WTC11 (cell line): Measurements from ENCODE around the gene ZNRF2.

Source experiments
- CREB1 ChIP-seq: sonication (generic); formaldehyde crosslinking; IDR thresholded peaks from 2 replicates; pipeline ENCODE4 v1.8.0; 2023; ENCODE audit warnings: mild to moderate bottlenecking, missing genetic modification reagents
- GABPB1 ChIP-seq: sonication (generic); formaldehyde crosslinking; IDR thresholded peaks from 2 replicates; pipeline ENCODE4 v1.8.1; 2023; ENCODE audit warnings: mild to moderate bottlenecking, missing genetic modification reagents
- JUN ChIP-seq: sonication (generic); formaldehyde crosslinking; IDR thresholded peaks from 2 replicates; pipeline ENCODE4 v1.8.0; 2023; ENCODE audit warnings: mild to moderate bottlenecking, missing genetic modification reagents
- NR3C1 ChIP-seq: sonication (generic); formaldehyde crosslinking; conservative IDR thresholded peaks from 2 replicates; pipeline ENCODE4 v1.8.1; 2023; ENCODE audit warnings: low read depth, mild to moderate bottlenecking, missing genetic modification reagents
- OVOL2 ChIP-seq: fragments of 250-450 bp; sonication (Bioruptor Pico); IDR thresholded peaks from 2 replicates; pipeline ENCODE4 v1.9.0; 2021; ENCODE audit warnings: mild to moderate bottlenecking, borderline replicate concordance
- SMAD4 ChIP-seq: sonication (generic); formaldehyde crosslinking; IDR thresholded peaks from 2 replicates; pipeline ENCODE4 v1.8.0; 2022; ENCODE audit warnings: mild to moderate bottlenecking, missing genetic modification reagents
- SP1 ChIP-seq: sonication (generic); formaldehyde crosslinking; conservative IDR thresholded peaks from 2 replicates; pipeline ENCODE4 v1.8.1; 2022; ENCODE audit warnings: missing genetic modification reagents
- TF ChIP-seq, protein P1 (sequence below): fragments of 200-600 bp; IDR thresholded peaks from 2 replicates; pipeline ENCODE4 v1.8.0; 2022; ENCODE audit warnings: antibody characterized with exemption
- TF ChIP-seq, protein P2 (sequence below): sonication (generic); formaldehyde crosslinking; IDR thresholded peaks from 2 replicates; pipeline ENCODE4 v1.8.1; 2022; ENCODE audit warnings: mild to moderate bottlenecking, moderate library complexity, missing genetic modification reagents
- TF ChIP-seq, protein P3 (sequence below): sonication (generic); formaldehyde crosslinking; IDR thresholded peaks from 2 replicates; pipeline ENCODE4 v1.8.0; 2022; ENCODE audit warnings: mild to moderate bottlenecking, missing genetic modification reagents

DNA sequence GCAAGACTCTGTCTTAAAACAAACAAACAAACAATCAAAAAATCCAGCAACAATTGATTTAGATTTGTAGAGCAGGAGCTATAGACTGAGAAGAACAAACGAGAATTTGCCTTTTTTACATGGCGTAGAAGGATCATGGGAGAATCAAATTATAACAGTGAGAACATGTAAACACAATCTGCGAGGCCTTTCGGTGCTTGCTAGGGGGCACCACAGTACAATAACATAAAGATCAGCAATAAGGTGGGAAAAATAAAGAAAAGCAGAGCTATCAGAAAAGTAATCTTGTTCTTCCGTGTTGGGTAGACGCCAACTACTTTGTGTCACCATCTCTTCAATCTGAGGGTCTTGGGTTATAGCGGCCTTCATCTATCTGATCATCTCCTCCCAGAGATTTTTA lies 112.0 kb downstream of the ZNRF2 start:
- TF ChIP-seq, protein P1, sequence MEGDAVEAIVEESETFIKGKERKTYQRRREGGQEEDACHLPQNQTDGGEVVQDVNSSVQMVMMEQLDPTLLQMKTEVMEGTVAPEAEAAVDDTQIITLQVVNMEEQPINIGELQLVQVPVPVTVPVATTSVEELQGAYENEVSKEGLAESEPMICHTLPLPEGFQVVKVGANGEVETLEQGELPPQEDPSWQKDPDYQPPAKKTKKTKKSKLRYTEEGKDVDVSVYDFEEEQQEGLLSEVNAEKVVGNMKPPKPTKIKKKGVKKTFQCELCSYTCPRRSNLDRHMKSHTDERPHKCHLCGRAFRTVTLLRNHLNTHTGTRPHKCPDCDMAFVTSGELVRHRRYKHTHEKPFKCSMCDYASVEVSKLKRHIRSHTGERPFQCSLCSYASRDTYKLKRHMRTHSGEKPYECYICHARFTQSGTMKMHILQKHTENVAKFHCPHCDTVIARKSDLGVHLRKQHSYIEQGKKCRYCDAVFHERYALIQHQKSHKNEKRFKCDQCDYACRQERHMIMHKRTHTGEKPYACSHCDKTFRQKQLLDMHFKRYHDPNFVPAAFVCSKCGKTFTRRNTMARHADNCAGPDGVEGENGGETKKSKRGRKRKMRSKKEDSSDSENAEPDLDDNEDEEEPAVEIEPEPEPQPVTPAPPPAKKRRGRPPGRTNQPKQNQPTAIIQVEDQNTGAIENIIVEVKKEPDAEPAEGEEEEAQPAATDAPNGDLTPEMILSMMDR, result no peak
- TF ChIP-seq JUN (CRISPR knock-in tag) (no peak), OVOL2 (CRISPR knock-in tag) (no peak), GABPB1 (CRISPR knock-in tag) (no peak), SMAD4 (no peak), CREB1 (CRISPR knock-in tag) (no peak), NR3C1 (CRISPR knock-in tag) (no peak), SP1 (CRISPR knock-in tag) (no peak)
- TF ChIP-seq, protein P2, sequence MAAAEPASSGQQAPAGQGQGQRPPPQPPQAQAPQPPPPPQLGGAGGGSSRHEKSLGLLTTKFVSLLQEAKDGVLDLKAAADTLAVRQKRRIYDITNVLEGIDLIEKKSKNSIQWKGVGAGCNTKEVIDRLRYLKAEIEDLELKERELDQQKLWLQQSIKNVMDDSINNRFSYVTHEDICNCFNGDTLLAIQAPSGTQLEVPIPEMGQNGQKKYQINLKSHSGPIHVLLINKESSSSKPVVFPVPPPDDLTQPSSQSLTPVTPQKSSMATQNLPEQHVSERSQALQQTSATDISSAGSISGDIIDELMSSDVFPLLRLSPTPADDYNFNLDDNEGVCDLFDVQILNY (CRISPR knock-in tag), result no peak
- TF ChIP-seq, protein P3, sequence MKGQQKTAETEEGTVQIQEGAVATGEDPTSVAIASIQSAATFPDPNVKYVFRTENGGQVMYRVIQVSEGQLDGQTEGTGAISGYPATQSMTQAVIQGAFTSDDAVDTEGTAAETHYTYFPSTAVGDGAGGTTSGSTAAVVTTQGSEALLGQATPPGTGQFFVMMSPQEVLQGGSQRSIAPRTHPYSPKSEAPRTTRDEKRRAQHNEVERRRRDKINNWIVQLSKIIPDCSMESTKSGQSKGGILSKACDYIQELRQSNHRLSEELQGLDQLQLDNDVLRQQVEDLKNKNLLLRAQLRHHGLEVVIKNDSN (CRISPR knock-in tag), result no peak
